CD14-positive monocyte (primary cell): ENCODE results near the gene AGER. TPM values are rescaled to one million over a fixed set of nuclear protein-coding genes. Genes with fewer than 3 reads are reported as not detected.

Experiments
- DNase-seq, 3 donors: peaks; one replicate each; pipeline ENCODE4 v3.0.0-alpha.2; 2011 to 2022
- H2AFZ ChIP-seq: 2 replicates; pipeline ENCODE4 v1.6.0; 2012; ENCODE audit warnings: mild to moderate bottlenecking, low read depth, low read length, inconsistent platforms; ENCODE audit not compliant: insufficient read depth, poor library complexity, severe bottlenecking
- H3K27ac ChIP-seq, 2 donors: 1 replicate in 1 of 2; 2 replicates in 1 of 2; pipeline ENCODE4 v1.5.1; 2012 to 2013; ENCODE audit warnings: low read length in 2 of 2, control low read depth in 1 of 2, inconsistent platforms in 1 of 2, low read depth in 1 of 2, mild to moderate bottlenecking in 1 of 2
- H3K27me3 ChIP-seq, 2 donors: one replicate each; pipeline versions ENCODE4 v1.6.0 to v1.6.1; 2011 to 2013; ENCODE audit warnings: low read length in 2 of 2; ENCODE audit not compliant: control insufficient read depth in 2 of 2, insufficient read depth in 2 of 2
- H3K36me3 ChIP-seq, 2 donors: replicated peaks in 1 of 2; 1 replicate in 1 of 2; 2 replicates in 1 of 2; pipeline versions ENCODE4 v1.5.1 to v1.6.1; 2012 to 2013; ENCODE audit warnings: low read length in 2 of 2, control low read depth in 1 of 2, inconsistent platforms in 1 of 2, mild to moderate bottlenecking in 1 of 2; ENCODE audit not compliant: insufficient read depth in 2 of 2, control insufficient read depth in 1 of 2
- H3K4me1 ChIP-seq, 2 donors: 1 replicate in 1 of 2; 2 replicates in 1 of 2; pipeline versions ENCODE4 v1.5.1 to v1.6.1; 2012 to 2013; ENCODE audit warnings: low read length in 2 of 2, control low read depth in 1 of 2, inconsistent platforms in 1 of 2, mild to moderate bottlenecking in 1 of 2, moderate library complexity in 1 of 2; ENCODE audit not compliant: insufficient read depth in 2 of 2, control insufficient read depth in 1 of 2
- H3K4me2 ChIP-seq: replicated peaks from 2 replicates; pipeline ENCODE3; 2012; ENCODE audit warnings: low read length, moderate library complexity, mild to moderate bottlenecking; ENCODE audit not compliant: poor library complexity, severe bottlenecking; ENCODE audit errors: extremely low read depth
- H3K4me3 ChIP-seq, 3 experiments: fragments of 200-600 bp in 1 of 3; sonication (generic) in 1 of 3; replicated peaks in 1 of 3; 1 replicate in 2 of 3; 2 replicates in 1 of 3; pipeline ENCODE4 v1.5.1; 2011 to 2013; ENCODE audit warnings: low read length in 3 of 3, mild to moderate bottlenecking in 3 of 3, control low read depth in 2 of 3, low read depth in 2 of 3, inconsistent platforms in 1 of 3, moderate library complexity in 1 of 3
- H3K79me2 ChIP-seq: 2 replicates; pipeline ENCODE4 v1.6.0; 2012; ENCODE audit warnings: mild to moderate bottlenecking, control low read depth, inconsistent platforms, low read length, moderate library complexity; ENCODE audit not compliant: insufficient read depth
- H3K9ac ChIP-seq: 2 replicates; pipeline ENCODE4 v1.6.0; 2017; ENCODE audit warnings: low read length, mild to moderate bottlenecking; ENCODE audit not compliant: insufficient read depth, poor library complexity, severe bottlenecking
- H3K9me3 ChIP-seq, 2 donors: replicated peaks in 1 of 2; 1 replicate in 1 of 2; 2 replicates in 1 of 2; pipeline versions ENCODE4 v1.5.1 to v1.6.1; 2012 to 2013; ENCODE audit warnings: low read length in 2 of 2, control low read depth in 1 of 2; ENCODE audit not compliant: control insufficient read depth in 1 of 2, insufficient read depth in 1 of 2
- H4K20me1 ChIP-seq: 2 replicates; pipeline ENCODE4 v1.6.0; 2012; ENCODE audit warnings: mild to moderate bottlenecking, low read length, control low read depth, moderate library complexity; ENCODE audit not compliant: insufficient read depth
- H3K27ac Mint-ChIP-seq, 7 donors: one replicate each; pipeline ENCODE4 v1.8.0; 2020; ENCODE audit warnings: mild to moderate bottlenecking in 7 of 7, mixed read lengths in 7 of 7, moderate library complexity in 6 of 7, inconsistent platforms in 2 of 7
- H3K27me3 Mint-ChIP-seq, 3 donors: one replicate each; pipeline ENCODE4 v1.8.0; 2021 to 2022; ENCODE audit warnings: low read depth in 3 of 3, mild to moderate bottlenecking in 3 of 3, mixed read lengths in 3 of 3, moderate library complexity in 3 of 3, inconsistent platforms in 1 of 3
- H3K36me3 Mint-ChIP-seq, 2 donors: one replicate each; pipeline ENCODE4 v1.8.0; 2020; ENCODE audit warnings: mixed read lengths in 2 of 2, inconsistent platforms in 1 of 2, mild to moderate bottlenecking in 1 of 2
- H3K4me1 Mint-ChIP-seq: one replicate; pipeline ENCODE4 v1.8.0; 2020; ENCODE audit warnings: mild to moderate bottlenecking, mixed read lengths
- H3K4me3 Mint-ChIP-seq, 2 donors: one replicate each; pipeline ENCODE4 v1.8.0; 2020; ENCODE audit warnings: mild to moderate bottlenecking in 2 of 2, mixed read lengths in 2 of 2, moderate library complexity in 1 of 2
- H3K9me3 Mint-ChIP-seq, 7 donors: one replicate each; pipeline ENCODE4 v1.8.0; 2020 to 2022; ENCODE audit warnings: mixed read lengths in 7 of 7, mild to moderate bottlenecking in 6 of 7, moderate library complexity in 6 of 7, inconsistent platforms in 2 of 7
- CTCF ChIP-seq: fragments of 200-600 bp; IDR thresholded peaks from one replicate; pipeline ENCODE4 v1.8.0; 2022; ENCODE audit warnings: antibody characterized with exemption, mild to moderate bottlenecking
- WGBS: methylation state at CpG from one replicate; pipeline ENCODE4 v1.1.5; 2013; ENCODE audit warnings: missing lambda C conversion rate; ENCODE audit not compliant: insufficient coverage; 5-methylcytosine and 5-hydroxymethylcytosine counted together
- intact Hi-C, 2 donors: fragments of 100-400 bp; cut with micrococcal nuclease; formaldehyde crosslinking; loops; one replicate each; pipeline versions ENCODE4 v1.15.0 to v1.15.1; 2023
- polyA plus RNA-seq, 3 donors: library from polyadenylated mRNA; depleted of rRNA in 1 of 3; unstranded in 2 of 3; stranded (reverse) in 1 of 3; fragments of 300-500 nt in 2 of 3; fragments of >200 nt in 1 of 3; fragmentation: Illumina TruSeq in 2 of 3; gene quantifications; 1 replicate in 2 of 3; 2 replicates in 1 of 3; pipeline ENCODE4 v1.2.3, GENCODE V29; 2012 to 2021

The AGER gene
- polyA plus RNA-seq, 3 donors = 0.60 to 55.0 TPM; not detected in 1

- Mint-ChIP-seq H3K9me3 (no peaks in the 10 kb centered on the region), H3K27me3 (peaks cover 0 to 4% (median 0%) of the 10 kb centered on the region in 3 donors), H3K36me3 (peaks cover 20 to 29% of the 10 kb centered on the region in 2 donors), H3K27ac (peak within 1 kb of the TSS; percentile 96 to 100 (median 100)), H3K4me3 (peak within 1 kb of the TSS; percentile 90 to 98), H3K4me1 (peaks cover 83% of the 10 kb centered on the region)
- Histone ChIP-seq H3K9me3 (no peaks in the 10 kb centered on the region), H3K36me3 (peaks cover 18 to 31% of the 10 kb centered on the region in 2 donors), H3K4me3 (peak within 1 kb of the TSS; percentile 57 to 94 (median 82)), H3K79me2 (peaks cover 56% of the 10 kb centered on the region), H2AFZ (peak within 1 kb of the TSS; percentile 70), H3K27ac (peak within 1 kb of the TSS; percentile 89 to 90), H4K20me1 (no peaks in the 10 kb centered on the region), H3K27me3 (no peaks in the 10 kb centered on the region), H3K4me1 (peaks cover 60 to 73% of the 10 kb centered on the region in 2 donors), H3K4me2 (peak within 1 kb of the TSS; percentile 97), H3K9ac (peak within 1 kb of the TSS; percentile 56)
- intact Hi-C loops = loop anchor here (1.0 to 5.0 kb wide), 4 partner anchors 17 to 56 kb away; partner anchors contain the start of gene FKBPL (in 1 of the 2)
- 0% methylated on average over 19 of the region's 33 CpGs for WGBS
- no peak for TF ChIP-seq CTCF
- DNase-seq = peak; percentile 98 to 99 (median 99)
These were observed 6.1 kb downstream of the AGER start, which contains the start of gene RNF5 for GRCh38 chr6:32177788-32178546. Gene RNF5 (plus strand): TSS chr6:32178405. CDS start chr6:32178512, 107 bp downstream.

GRCh38 chr6:32177183-32177787 is 6.8 kb downstream of the AGER start:
- Histone ChIP-seq H3K4me1 (peaks cover 56 to 71% of the 10 kb centered on the region in 2 donors), H3K4me2 (peak overlapping the region; percentile 97), H3K9ac (peak overlapping the region; percentile 56), H3K36me3 (peaks cover 11 to 24% of the 10 kb centered on the region in 2 donors), H3K79me2 (peaks cover 52% of the 10 kb centered on the region), H3K27me3 (no peaks in the 10 kb centered on the region), H4K20me1 (no peaks in the 10 kb centered on the region), H3K9me3 (no peaks in the 10 kb centered on the region), H2AFZ (peak overlapping the region; percentile 70), H3K27ac (peak overlapping the region; percentile 89 to 90), H3K4me3 (peak overlapping the region; percentile 57 to 94 (median 82))
- intact Hi-C loops = loop anchor here in 1 of 2 donors (5.0 kb wide), 1 partner anchor 55 kb away; no protein-coding TSS in a partner anchor
- Mint-ChIP-seq H3K4me1 (peaks cover 81% of the 10 kb centered on the region), H3K4me3 (peak overlapping the region; percentile 90 to 98), H3K27me3 (peaks cover 0 to 4% (median 0%) of the 10 kb centered on the region in 3 donors), H3K36me3 (peaks cover 16 to 24% of the 10 kb centered on the region in 2 donors), H3K9me3 (no peaks in the 10 kb centered on the region), H3K27ac (peak overlapping the region; percentile 96 to 100 (median 100))
- 2% methylated on average over 16 of the region's 20 CpGs for WGBS
- no peak for DNase-seq
- no peak for TF ChIP-seq CTCF
